Stimulated activated CD4-positive, alpha-beta T cell treated with anti-CD3 and anti-CD28 coated beads, TNF-alpha, amount 100 ng/mL, for 1 hour (primary cell): ENCODE results near the gene ZNF765.
"Not testable (repeated sequence)": the region's sequence is repeated elsewhere in the genome, so short reads cannot be mapped to it uniquely, and the experiment has no call there.

Source experiments
- DNase-seq, 3 donors: peaks; one replicate each; pipeline ENCODE4 v3.0.0-alpha.2; 2020; ENCODE audit warnings: low read depth in 3 of 3, low spot score in 1 of 3

The ZNF765 gene

DNA sequence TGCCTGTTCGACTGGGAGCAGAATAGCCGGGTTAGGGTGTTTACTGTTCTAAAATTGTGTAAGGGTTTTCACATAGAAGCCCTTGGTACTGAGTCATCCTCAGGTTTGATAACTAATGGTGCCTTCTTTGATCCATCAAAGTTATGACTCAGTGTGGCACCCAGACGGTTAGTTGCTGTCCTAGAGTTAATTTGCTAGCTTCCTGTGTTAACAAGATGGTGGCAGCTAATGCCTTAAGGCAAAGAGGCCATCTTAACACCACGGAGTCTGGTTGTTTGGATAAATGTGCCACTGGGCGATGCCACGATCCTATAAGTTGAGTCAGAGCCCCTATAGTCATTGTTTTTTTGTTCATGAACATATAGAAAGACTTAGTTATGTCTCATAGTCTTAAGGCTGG lies 80.5 kb downstream of the ZNF765 start:
- DNase-seq, result not testable (repeated sequence)
